BE2C (cell line): ENCODE measurements around the gene PCSK6.
A peak's percentile ranks its signal among the peaks of the same experiment; 100 is the strongest.
"Not testable (repeated sequence)": the region's sequence is repeated elsewhere in the genome, so short reads cannot be mapped to it uniquely, and the experiment has no call there.

Experiments
- DNase-seq: peaks from one replicate; pipeline ENCODE4 v3.0.0-alpha.2; 2020
- H3K27me3 ChIP-seq: fragments of 250-450 bp; sonication (Bioruptor Pico); 2 replicates; pipeline ENCODE4 v1.5.1; 2020; ENCODE audit warnings: mild to moderate bottlenecking
- H3K36me3 ChIP-seq: fragments of 250-450 bp; sonication (Bioruptor Pico); 2 replicates; pipeline ENCODE4 v1.5.1; 2020; ENCODE audit warnings: mild to moderate bottlenecking
- H3K4me1 ChIP-seq: fragments of 250-450 bp; sonication (Bioruptor Pico); 2 replicates; pipeline ENCODE4 v1.5.1; 2020
- H3K4me3 ChIP-seq: 2 replicates; pipeline ENCODE4 v1.5.1; 2011; ENCODE audit warnings: low read depth, low read length
- H3K9me3 ChIP-seq: fragments of 250-450 bp; sonication (Bioruptor Pico); 2 replicates; pipeline ENCODE4 v1.5.1; 2020
- TF ChIP-seq, protein P1 (sequence below): IDR thresholded peaks from 2 replicates; pipeline ENCODE4 v1.5.1; 2012; ENCODE audit warnings: mild to moderate bottlenecking, low read depth, low read length

PCSK6 gene

DNA sequence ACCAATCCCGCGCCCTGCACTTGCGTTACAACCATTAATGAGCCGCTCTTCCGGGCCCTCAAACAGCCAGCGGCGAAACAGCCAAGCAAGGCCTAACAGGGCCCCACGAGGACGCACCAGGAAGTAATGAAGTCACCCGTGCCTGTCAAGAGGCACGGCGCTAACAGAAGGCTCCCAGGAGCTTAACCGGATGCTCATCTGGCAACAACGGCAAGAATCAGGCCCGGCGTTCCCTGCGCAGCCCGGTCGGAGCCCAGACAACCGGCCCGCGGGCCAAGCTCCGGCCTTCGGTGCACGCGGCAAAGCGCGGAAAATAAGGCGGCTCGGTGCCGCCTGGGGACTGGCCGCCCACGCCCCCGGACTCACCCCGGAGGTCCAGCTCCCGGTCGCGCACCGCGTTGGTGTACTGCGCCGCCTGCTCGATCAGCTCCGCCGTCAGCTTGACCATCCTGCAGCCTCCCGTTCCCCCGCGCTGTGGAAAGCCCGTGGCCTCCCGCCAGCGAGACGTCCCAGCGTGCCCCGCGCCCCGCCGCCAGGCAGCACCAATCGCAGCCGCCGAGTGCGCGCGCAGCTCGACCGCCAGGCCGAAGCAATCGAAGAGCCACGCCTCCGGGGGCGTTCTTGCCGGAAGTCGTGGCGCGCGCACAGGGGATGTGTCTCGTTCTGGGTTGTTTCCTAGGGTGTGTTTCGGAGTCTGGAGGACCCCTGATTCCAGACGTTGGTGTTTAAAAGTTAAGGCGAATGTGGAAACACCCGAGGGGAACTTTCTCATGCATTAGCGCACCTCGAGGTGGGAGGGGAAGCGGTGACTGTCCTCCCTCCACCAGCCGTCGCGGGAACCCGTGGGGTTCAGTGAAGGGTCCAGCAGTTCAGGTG lies 194.5 kb downstream of the PCSK6 start, which contains the start of gene SNRPA1:
SNRPA1 (minus strand) TSS at position 518 of the 876 bp plus-strand sequence; CDS start at position 448, 70 bp downstream.
- no peaks in the 10 kb centered on the region for H3K4me1 ChIP-seq
- peaks cover 22% of the 10 kb centered on the region for H3K36me3 ChIP-seq
- peak; percentile 99 for DNase-seq
- TF ChIP-seq, protein P1, sequence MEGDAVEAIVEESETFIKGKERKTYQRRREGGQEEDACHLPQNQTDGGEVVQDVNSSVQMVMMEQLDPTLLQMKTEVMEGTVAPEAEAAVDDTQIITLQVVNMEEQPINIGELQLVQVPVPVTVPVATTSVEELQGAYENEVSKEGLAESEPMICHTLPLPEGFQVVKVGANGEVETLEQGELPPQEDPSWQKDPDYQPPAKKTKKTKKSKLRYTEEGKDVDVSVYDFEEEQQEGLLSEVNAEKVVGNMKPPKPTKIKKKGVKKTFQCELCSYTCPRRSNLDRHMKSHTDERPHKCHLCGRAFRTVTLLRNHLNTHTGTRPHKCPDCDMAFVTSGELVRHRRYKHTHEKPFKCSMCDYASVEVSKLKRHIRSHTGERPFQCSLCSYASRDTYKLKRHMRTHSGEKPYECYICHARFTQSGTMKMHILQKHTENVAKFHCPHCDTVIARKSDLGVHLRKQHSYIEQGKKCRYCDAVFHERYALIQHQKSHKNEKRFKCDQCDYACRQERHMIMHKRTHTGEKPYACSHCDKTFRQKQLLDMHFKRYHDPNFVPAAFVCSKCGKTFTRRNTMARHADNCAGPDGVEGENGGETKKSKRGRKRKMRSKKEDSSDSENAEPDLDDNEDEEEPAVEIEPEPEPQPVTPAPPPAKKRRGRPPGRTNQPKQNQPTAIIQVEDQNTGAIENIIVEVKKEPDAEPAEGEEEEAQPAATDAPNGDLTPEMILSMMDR, result no peak
- no peaks in the 10 kb centered on the region for H3K9me3 ChIP-seq
- H3K4me3 ChIP-seq, result peak within 1 kb of the TSS; percentile 99
- no peaks in the 10 kb centered on the region for H3K27me3 ChIP-seq

DNA sequence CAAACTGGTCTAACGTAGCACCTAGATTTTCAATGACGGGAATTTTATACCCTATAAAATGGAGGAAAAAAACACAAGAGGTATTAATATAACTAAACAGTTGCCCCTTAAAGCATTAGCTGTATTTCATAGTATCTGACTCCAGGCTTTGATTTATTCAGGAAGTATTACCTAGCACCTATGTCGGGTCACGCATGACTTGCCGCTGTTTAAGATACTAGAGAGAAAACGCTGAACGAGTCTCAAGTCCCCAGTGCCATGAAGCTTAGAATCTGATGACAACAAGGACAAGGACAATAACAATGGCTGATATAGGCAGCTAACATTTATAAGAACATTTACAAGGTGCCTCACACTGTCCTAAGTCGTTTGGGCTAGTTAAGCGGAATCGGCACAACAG lies 196.4 kb downstream of the PCSK6 start:
- H3K36me3 ChIP-seq, result peaks cover 35% of the 10 kb centered on the region
- H3K27me3 ChIP-seq, result no peaks in the 10 kb centered on the region
- H3K4me1 ChIP-seq, result no peaks in the 10 kb centered on the region
- TF ChIP-seq, protein P1, result no peak
- H3K4me3 ChIP-seq, result peak overlapping the region; percentile 99
- H3K9me3 ChIP-seq, result no peaks in the 10 kb centered on the region
- DNase-seq, result no peak

DNA sequence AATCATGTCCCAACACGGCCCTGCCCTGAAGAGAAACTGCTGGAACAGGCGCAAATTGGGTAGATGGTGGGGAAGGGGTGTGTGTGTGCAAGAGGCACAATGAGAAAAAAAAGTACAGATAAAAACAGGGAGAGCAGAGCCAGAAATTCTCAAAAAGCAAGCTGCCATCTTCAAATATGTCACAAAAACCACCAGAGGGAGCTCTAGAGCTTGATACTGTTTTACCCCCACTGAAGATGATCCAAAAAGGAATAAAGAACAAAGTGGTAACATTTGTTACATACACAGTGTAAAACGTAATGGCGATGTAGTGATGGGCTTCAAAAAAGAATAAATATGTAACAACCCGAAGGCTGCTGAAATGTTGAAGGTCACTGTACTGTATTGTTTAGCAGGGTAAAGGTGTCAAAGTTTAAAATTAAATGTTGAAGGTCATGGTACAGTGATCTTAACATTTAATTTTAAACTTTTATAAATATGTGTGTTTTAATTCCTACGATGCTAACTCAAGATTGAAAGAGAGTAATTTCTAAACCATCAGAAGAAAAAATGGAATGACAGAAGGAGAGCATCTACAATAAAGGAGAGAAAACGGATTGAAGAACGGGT lies 200.5 kb downstream of the PCSK6 start:
- H3K9me3 ChIP-seq, result no peaks in the 10 kb centered on the region
- TF ChIP-seq, protein P1, result peak; percentile 76
- no peak for DNase-seq
- H3K36me3 ChIP-seq, result peaks cover 74% of the 10 kb centered on the region
- no peaks in the 10 kb centered on the region for H3K27me3 ChIP-seq
- H3K4me1 ChIP-seq, result no peaks in the 10 kb centered on the region
- no peak overlapping the region for H3K4me3 ChIP-seq

DNA sequence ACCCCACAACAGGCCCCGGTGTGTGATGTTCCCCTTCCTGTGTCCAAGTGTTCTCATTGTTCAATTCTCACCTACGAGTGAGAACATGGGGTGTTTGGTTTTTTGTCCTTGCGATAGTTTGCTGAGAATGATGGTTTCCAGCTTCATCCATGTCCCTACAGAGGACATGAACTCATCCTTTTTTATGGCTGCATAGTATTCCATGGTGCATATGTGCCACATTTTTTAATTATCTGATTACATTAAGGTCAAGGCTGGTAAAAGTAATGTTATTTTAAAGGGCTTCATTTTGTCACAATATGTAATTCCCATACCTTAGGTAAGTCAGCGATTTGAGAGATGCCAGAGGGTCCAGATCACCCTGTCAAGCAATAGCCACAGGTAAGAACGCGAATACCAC lies 202.2 kb downstream of the PCSK6 start:
- not testable (repeated sequence) for H3K27me3 ChIP-seq, H3K9me3 ChIP-seq, H3K4me3 ChIP-seq, H3K4me1 ChIP-seq, DNase-seq
- peaks cover 81% of the 10 kb centered on the region for H3K36me3 ChIP-seq

DNA sequence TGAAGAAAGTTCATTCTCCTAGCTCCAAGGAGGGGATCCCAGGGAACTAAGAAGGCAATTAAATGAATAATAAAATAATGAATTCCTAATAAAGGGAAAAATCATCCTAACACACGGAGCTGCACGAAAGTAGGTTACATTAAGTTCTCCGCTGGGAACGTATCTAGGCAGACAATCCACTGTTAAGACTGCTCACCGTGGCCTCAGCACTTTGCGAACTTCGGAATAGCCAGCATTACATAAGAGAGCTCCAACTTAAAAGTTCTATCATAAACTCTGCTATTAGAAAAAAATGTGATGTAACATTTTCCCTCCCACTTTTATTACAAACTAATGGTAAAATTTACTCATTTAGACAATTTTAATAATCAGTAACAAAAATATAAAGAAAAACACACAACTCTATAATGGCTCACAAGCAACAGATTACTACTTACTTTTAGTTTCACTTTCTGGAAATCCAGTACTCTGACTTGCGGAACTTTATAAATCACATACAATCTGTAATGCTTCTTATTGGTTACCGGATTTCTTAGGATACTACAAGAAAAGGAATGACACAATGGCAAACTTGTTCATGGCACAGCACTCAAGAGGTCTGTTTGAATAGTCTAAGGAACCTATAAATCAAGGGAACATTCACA lies 202.9 kb downstream of the PCSK6 start:
- TF ChIP-seq, protein P1, result no peak
- no peak for DNase-seq
- H3K36me3 ChIP-seq, result peaks cover 81% of the 10 kb centered on the region
- no peaks in the 10 kb centered on the region for H3K4me1 ChIP-seq
- H3K4me3 ChIP-seq, result no peak overlapping the region
- H3K9me3 ChIP-seq, result no peaks in the 10 kb centered on the region
- no peaks in the 10 kb centered on the region for H3K27me3 ChIP-seq

DNA sequence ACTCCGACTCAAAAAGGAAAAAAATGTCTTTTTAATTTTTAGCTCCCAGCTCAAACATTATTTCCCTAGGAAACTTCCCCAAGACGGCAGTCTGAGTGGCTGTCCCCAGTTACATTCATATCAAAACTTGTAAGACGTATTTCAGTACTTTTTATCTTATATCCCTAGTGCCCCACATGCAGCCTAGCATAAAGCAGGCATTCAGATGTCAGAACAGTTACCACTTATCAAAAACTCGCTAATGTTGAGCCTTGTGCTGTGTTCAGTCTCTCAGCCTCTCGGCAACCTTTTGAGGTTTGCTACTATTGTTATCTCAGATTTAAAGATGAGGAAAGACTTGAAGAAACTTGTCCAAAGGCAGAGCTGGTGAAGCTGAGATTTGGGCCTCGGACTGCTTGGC lies 205.6 kb downstream of the PCSK6 start:
- Histone ChIP-seq H3K27me3 (no peaks in the 10 kb centered on the region), H3K36me3 (peaks cover 84% of the 10 kb centered on the region), H3K9me3 (no peaks in the 10 kb centered on the region), H3K4me1 (no peaks in the 10 kb centered on the region), H3K4me3 (no peak overlapping the region)
- TF ChIP-seq, protein P1, result no peak
- DNase-seq, result no peak
